ENCODE measurements around the gene KRTAP10-12.

KRTAP10-12 gene

GRCh38 chr21:44708866-44709425 is 12.0 kb downstream of the KRTAP10-12 start:
- ATAC-seq (replicated peaks) = no peak
- peak overlapping the region; percentile 33 for H3K27ac Mint-ChIP-seq
- H3K9me3 Mint-ChIP-seq = peaks cover 11 to 12% of the 10 kb centered on the region in 2 donors
- peaks cover 10% of the 10 kb centered on the region in 2 donors for H3K36me3 Mint-ChIP-seq
- peak overlapping the region in 1 of 2 donors; percentile 15 for H3K4me3 Mint-ChIP-seq
- peaks cover 76 to 96% of the 10 kb centered on the region in 2 donors for H3K27me3 Mint-ChIP-seq
- H3K4me1 Mint-ChIP-seq = peaks cover 6 to 34% of the 10 kb centered on the region in 2 donors
- DNase-seq = no peak

GRCh38 chr21:44709426-44710293 is 12.7 kb downstream of the KRTAP10-12 start:
- H3K27ac Mint-ChIP-seq = peak overlapping the region; percentile 33
- peaks cover 7 to 12% of the 10 kb centered on the region in 2 donors for H3K36me3 Mint-ChIP-seq
- H3K27me3 Mint-ChIP-seq = peaks cover 76 to 96% of the 10 kb centered on the region in 2 donors
- DNase-seq = no peak
- H3K4me3 Mint-ChIP-seq = peak overlapping the region in 1 of 2 donors; percentile 15
- H3K9me3 Mint-ChIP-seq = peaks cover 11% of the 10 kb centered on the region in 2 donors
- peaks cover 7 to 34% of the 10 kb centered on the region in 2 donors for H3K4me1 Mint-ChIP-seq
- no peak for ATAC-seq (replicated peaks)

GRCh38 chr21:44710294-44710665 is 13.3 kb downstream of the KRTAP10-12 start:
- peaks cover 5 to 6% of the 10 kb centered on the region in 2 donors for H3K9me3 Mint-ChIP-seq
- peaks cover 74 to 96% of the 10 kb centered on the region in 2 donors for H3K27me3 Mint-ChIP-seq
- no peak overlapping the region for H3K4me3 Mint-ChIP-seq
- ATAC-seq (replicated peaks) (no peak), DNase-seq (no peak)
- H3K27ac Mint-ChIP-seq = no peak overlapping the region
- H3K4me1 Mint-ChIP-seq = peaks cover 9 to 40% of the 10 kb centered on the region in 2 donors
- peaks cover 7 to 8% of the 10 kb centered on the region in 2 donors for H3K36me3 Mint-ChIP-seq

GRCh38 chr21:44710756-44711326 is 13.9 kb downstream of the KRTAP10-12 start:
- ATAC-seq (replicated peaks) (no peak), DNase-seq (no peak)
- Mint-ChIP-seq H3K4me3 (no peak overlapping the region), H3K4me1 (peaks cover 9 to 40% of the 10 kb centered on the region in 2 donors), H3K27me3 (peaks cover 72 to 97% of the 10 kb centered on the region in 2 donors), H3K9me3 (peaks cover 3 to 4% of the 10 kb centered on the region in 2 donors), H3K27ac (no peak overlapping the region), H3K36me3 (peaks cover 4 to 7% of the 10 kb centered on the region in 2 donors)

- Mint-ChIP-seq H3K4me3 (no peak within 1 kb of the TSS), H3K27me3 (peaks cover 69 to 94% of the 10 kb centered on the region in 2 donors), H3K4me1 (peaks cover 9 to 40% of the 10 kb centered on the region in 2 donors), H3K36me3 (peaks cover 0 to 4% of the 10 kb centered on the region in 2 donors), H3K9me3 (peaks cover 4 to 6% of the 10 kb centered on the region in 2 donors), H3K27ac (no peak within 1 kb of the TSS)
- no peak for DNase-seq
- no peak for ATAC-seq (replicated peaks)
Observed at GRCh38 chr21:44711327-44712202, 14.6 kb downstream of the KRTAP10-12 start, which contains the start of gene TSPEAR. TSS of gene TSPEAR (minus strand) at chr21:44711572. CDS start at chr21:44711514, 58 bp downstream.

- H3K36me3 Mint-ChIP-seq = peaks cover 0 to 4% of the 10 kb centered on the region in 2 donors
- H3K9me3 Mint-ChIP-seq = peaks cover 4 to 6% of the 10 kb centered on the region in 2 donors
- no peak overlapping the region for H3K4me3 Mint-ChIP-seq
- H3K27ac Mint-ChIP-seq = no peak overlapping the region
- H3K4me1 Mint-ChIP-seq = peaks cover 9 to 40% of the 10 kb centered on the region in 2 donors
- DNase-seq = no peak
- ATAC-seq (replicated peaks) = no peak
- peaks cover 66 to 86% of the 10 kb centered on the region in 2 donors for H3K27me3 Mint-ChIP-seq
Observed at GRCh38 chr21:44712203-44713028, 15.4 kb downstream of the KRTAP10-12 start.

GRCh38 chr21:44713130-44713529 is 16.2 kb downstream of the KRTAP10-12 start:
- no peak for DNase-seq
- Mint-ChIP-seq H3K4me1 (peaks cover 9 to 40% of the 10 kb centered on the region in 2 donors), H3K4me3 (no peak overlapping the region), H3K27ac (no peak overlapping the region), H3K36me3 (peaks cover 0 to 4% of the 10 kb centered on the region in 2 donors), H3K9me3 (peaks cover 4 to 6% of the 10 kb centered on the region in 2 donors), H3K27me3 (peaks cover 60 to 80% of the 10 kb centered on the region in 2 donors)
- ATAC-seq (replicated peaks) = no peak

- peaks cover 9 to 36% of the 10 kb centered on the region in 2 donors for H3K4me1 Mint-ChIP-seq
- H3K9me3 Mint-ChIP-seq = peaks cover 4 to 6% of the 10 kb centered on the region in 2 donors
- H3K27ac Mint-ChIP-seq = no peak overlapping the region
- no peak overlapping the region for H3K4me3 Mint-ChIP-seq
- no peak for ATAC-seq (replicated peaks)
- peaks cover 0 to 4% of the 10 kb centered on the region in 2 donors for H3K36me3 Mint-ChIP-seq
- peaks cover 61 to 80% of the 10 kb centered on the region in 2 donors for H3K27me3 Mint-ChIP-seq
- DNase-seq = no peak
Observed at GRCh38 chr21:44713846-44714245, 16.9 kb downstream of the KRTAP10-12 start.

GRCh38 chr21:44714905-44715304 is 17.9 kb downstream of the KRTAP10-12 start:
- no peak for DNase-seq
- Mint-ChIP-seq H3K4me1 (peaks cover 6 to 25% of the 10 kb centered on the region in 2 donors), H3K27me3 (peaks cover 55 to 79% of the 10 kb centered on the region in 2 donors), H3K9me3 (peaks cover 4 to 6% of the 10 kb centered on the region in 2 donors), H3K36me3 (peaks cover 0 to 4% of the 10 kb centered on the region in 2 donors), H3K4me3 (no peak overlapping the region), H3K27ac (no peak overlapping the region)
- no peak for ATAC-seq (replicated peaks)

- ATAC-seq (replicated peaks) (no peak), DNase-seq (no peak)
- Mint-ChIP-seq H3K27ac (no peak overlapping the region), H3K4me3 (no peak overlapping the region), H3K36me3 (peaks cover 0 to 4% of the 10 kb centered on the region in 2 donors), H3K4me1 (peaks cover 6 to 11% of the 10 kb centered on the region in 2 donors), H3K27me3 (peaks cover 56 to 75% of the 10 kb centered on the region in 2 donors), H3K9me3 (peaks cover 4 to 6% of the 10 kb centered on the region in 2 donors)
Observed at GRCh38 chr21:44716984-44717383, 20.0 kb downstream of the KRTAP10-12 start.

GRCh38 chr21:44718093-44718492 is 21.1 kb downstream of the KRTAP10-12 start:
- Mint-ChIP-seq H3K27ac (no peak overlapping the region), H3K27me3 (peaks cover 57 to 74% of the 10 kb centered on the region in 2 donors), H3K9me3 (peaks cover 4 to 6% of the 10 kb centered on the region in 2 donors), H3K36me3 (peaks cover 0 to 4% of the 10 kb centered on the region in 2 donors), H3K4me1 (peaks cover 4 to 10% of the 10 kb centered on the region in 2 donors), H3K4me3 (no peak overlapping the region)
- ATAC-seq (replicated peaks) = no peak
- no peak for DNase-seq

- H3K4me1 Mint-ChIP-seq = peaks cover 7 to 15% of the 10 kb centered on the region in 2 donors
- peaks cover 0 to 4% of the 10 kb centered on the region in 2 donors for H3K36me3 Mint-ChIP-seq
- no peak for DNase-seq
- ATAC-seq (replicated peaks) = no peak
- peaks cover 4 to 6% of the 10 kb centered on the region in 2 donors for H3K9me3 Mint-ChIP-seq
- H3K27ac Mint-ChIP-seq = no peak overlapping the region
- no peak overlapping the region for H3K4me3 Mint-ChIP-seq
- H3K27me3 Mint-ChIP-seq = peaks cover 54 to 74% of the 10 kb centered on the region in 2 donors
Observed at GRCh38 chr21:44718571-44718970, 21.6 kb downstream of the KRTAP10-12 start.

GRCh38 chr21:44720170-44720569 is 23.2 kb downstream of the KRTAP10-12 start:
- DNase-seq = no peak
- peaks cover 3 to 6% of the 10 kb centered on the region in 2 donors for H3K9me3 Mint-ChIP-seq
- H3K27me3 Mint-ChIP-seq = peaks cover 47 to 72% of the 10 kb centered on the region in 2 donors
- H3K27ac Mint-ChIP-seq = no peak overlapping the region
- H3K4me3 Mint-ChIP-seq = no peak overlapping the region
- no peak for ATAC-seq (replicated peaks)
- H3K4me1 Mint-ChIP-seq = peaks cover 4 to 15% of the 10 kb centered on the region in 2 donors
- peaks cover 0 to 2% of the 10 kb centered on the region in 2 donors for H3K36me3 Mint-ChIP-seq
